Stimulated activated CD4-positive, alpha-beta T cell treated with anti-CD3 and anti-CD28 coated beads, Interleukin-2, amount 100 ng/mL, for 48 hours (primary cell): ENCODE results near the gene BIN2.
"Not testable (repeated sequence)": the region's sequence is repeated elsewhere in the genome, so short reads cannot be mapped to it uniquely, and the experiment has no call there.

Experiments used
- DNase-seq, 2 donors: peaks; one replicate each; pipeline ENCODE4 v3.0.0-alpha.2; 2020

Gene BIN2

GRCh38 chr12:51307655-51308593, 16.1 kb downstream of the BIN2 start:
- DNase-seq, result no peak

- no peak for DNase-seq
Observed at GRCh38 chr12:51306507-51306906, 17.5 kb downstream of the BIN2 start.

- DNase-seq, result not testable (repeated sequence)
Observed at GRCh38 chr12:51300768-51301167, 23.2 kb downstream of the BIN2 start.

GRCh38 chr12:51295651-51296050, 28.3 kb downstream of the BIN2 start:
- no peak for DNase-seq

GRCh38 chr12:51294097-51294496, 29.9 kb downstream of the BIN2 start:
- DNase-seq, result not testable (repeated sequence)

GRCh38 chr12:51293696-51294095, 30.3 kb downstream of the BIN2 start:
- no peak for DNase-seq

- DNase-seq, result not testable (repeated sequence)
Observed at GRCh38 chr12:51291603-51292513, 32.1 kb downstream of the BIN2 start.

- DNase-seq, result no peak
Observed at GRCh38 chr12:51285843-51286242, 38.1 kb downstream of the BIN2 start.

GRCh38 chr12:51281202-51281924, 42.6 kb downstream of the BIN2 start:
- DNase-seq, result no peak

- no peak for DNase-seq
Observed at GRCh38 chr12:51275088-51275487, 48.9 kb downstream of the BIN2 start.

GRCh38 chr12:51272810-51273209, 51.2 kb downstream of the BIN2 start:
- DNase-seq, result not testable (repeated sequence)

GRCh38 chr12:51270951-51271518, 52.9 kb downstream of the BIN2 start:
- DNase-seq, result no peak

- peak in 1 of 2 donors; percentile 20 for DNase-seq
Observed at GRCh38 chr12:51270067-51270950, 53.7 kb downstream of the BIN2 start, which contains the start of gene SMAGP. Gene SMAGP, minus strand, starts transcription at chr12:51270415. Its CDS starts 1,137 bp downstream, at chr12:51269278.

GRCh38 chr12:51269174-51270066, 54.6 kb downstream of the BIN2 start:
- DNase-seq, result peak; percentile 42 to 56

GRCh38 chr12:51265024-51265423, 59.0 kb downstream of the BIN2 start:
- no peak for DNase-seq

- no peak for DNase-seq
Observed at GRCh38 chr12:51264297-51264696, 59.7 kb downstream of the BIN2 start.

- no peak for DNase-seq
Observed at GRCh38 chr12:51263341-51263740, 60.6 kb downstream of the BIN2 start.

GRCh38 chr12:51262758-51263177, 61.2 kb downstream of the BIN2 start:
- DNase-seq, result no peak

- not testable (repeated sequence) for DNase-seq
Observed at GRCh38 chr12:51259600-51259999, 64.4 kb downstream of the BIN2 start.

GRCh38 chr12:51254536-51254935, 69.4 kb downstream of the BIN2 start:
- DNase-seq, result no peak
